DOHH2 (cell line): ENCODE measurements around the gene MYO18B.

Experiments used
- H3F3A ChIP-seq: fragments of 200-600 bp; sonication (generic), shearing (Covaris generic); 2 replicates; pipeline ENCODE4 v1.6.0; 2016; ENCODE audit warnings: antibody characterized with exemption, mild to moderate bottlenecking; ENCODE audit not compliant: control insufficient read depth, insufficient read depth
- H3K27ac ChIP-seq: fragments of 200-600 bp; sonication (generic); 2 replicates; pipeline ENCODE4 v1.5.1; 2014; ENCODE audit warnings: low read depth, mild to moderate bottlenecking, low read length, moderate library complexity
- H3K27me3 ChIP-seq: fragments of 200-600 bp; sonication (generic); 2 replicates; pipeline ENCODE4 v1.6.1; 2014; ENCODE audit warnings: mild to moderate bottlenecking, low read length, mixed read lengths; ENCODE audit not compliant: control insufficient read depth
- H3K36me3 ChIP-seq: fragments of 200-600 bp; sonication (generic); 2 replicates; pipeline ENCODE4 v1.6.1; 2014; ENCODE audit warnings: mild to moderate bottlenecking, low read length, moderate library complexity, mixed read lengths; ENCODE audit not compliant: control insufficient read depth
- H3K4me1 ChIP-seq: fragments of 200-600 bp; sonication (generic); 2 replicates; pipeline ENCODE4 v1.6.1; 2014; ENCODE audit warnings: mild to moderate bottlenecking, low read length, mixed read lengths; ENCODE audit not compliant: control insufficient read depth
- H3K4me2 ChIP-seq: fragments of 200-600 bp; sonication (generic); 2 replicates; pipeline ENCODE4 v1.6.0; 2014; ENCODE audit warnings: mild to moderate bottlenecking, low read length, moderate library complexity
- H3K4me3 ChIP-seq: fragments of 200-600 bp; sonication (generic); 2 replicates; pipeline ENCODE4 v1.5.1; 2014; ENCODE audit warnings: mild to moderate bottlenecking, low read length, mixed read lengths
- H3K79me2 ChIP-seq: fragments of 200-600 bp; sonication (generic); 2 replicates; pipeline ENCODE4 v1.6.1; 2014; ENCODE audit warnings: mild to moderate bottlenecking, low read length, mixed read lengths; ENCODE audit not compliant: control insufficient read depth
- H3K9me2 ChIP-seq: fragments of 200-600 bp; sonication (generic); replicated peaks from 2 replicates; pipeline ENCODE4 v1.6.1; 2014; ENCODE audit warnings: mild to moderate bottlenecking, low read length, mixed read lengths; ENCODE audit not compliant: control insufficient read depth
- H3K9me3 ChIP-seq: fragments of 200-600 bp; sonication (generic); 2 replicates; pipeline ENCODE4 v1.6.1; 2014; ENCODE audit warnings: antibody characterized with exemption, low read length, mixed read lengths; ENCODE audit not compliant: control insufficient read depth, insufficient read depth
- H4K20me1 ChIP-seq: fragments of 200-600 bp; sonication (generic); 2 replicates; pipeline ENCODE4 v1.6.0; 2014; ENCODE audit warnings: low read depth, mild to moderate bottlenecking, antibody characterized with exemption, low read length, moderate library complexity; ENCODE audit not compliant: control insufficient read depth, insufficient read depth
- CTCF ChIP-seq: fragments of 200-600 bp; sonication (generic); IDR thresholded peaks from one replicate; pipeline ENCODE4 v1.5.1; 2014; ENCODE audit warnings: antibody characterized with exemption, mild to moderate bottlenecking, low read depth, low read length; ENCODE audit not compliant: poor library complexity, severe bottlenecking
- EZH2phosphoT487 ChIP-seq: fragments of 200-600 bp; sonication (generic); IDR thresholded peaks from 2 replicates; pipeline ENCODE4 v1.6.1; 2017; ENCODE audit warnings: borderline replicate concordance, mild to moderate bottlenecking, antibody characterized with exemption, low read length, moderate library complexity, mixed read lengths

The MYO18B gene

GRCh38 chr22:25909614-25910387, 167.8 kb downstream of the MYO18B start:
- TF ChIP-seq CTCF (no peak), EZH2phosphoT487 (no peak)
- H3K27ac ChIP-seq: no peak overlapping the region

GRCh38 chr22:25911243-25911972, 169.4 kb downstream of the MYO18B start:
- no peak for TF ChIP-seq EZH2phosphoT487
- no peaks in the 10 kb centered on the region for H4K20me1 ChIP-seq
- no peaks in the 10 kb centered on the region; the same call in 1 of the 2 replicates for H3K9me3 ChIP-seq
- H3K4me2 ChIP-seq: no peak overlapping the region
- H3K4me1 ChIP-seq: no peaks in the 10 kb centered on the region
- H3K9me2 ChIP-seq: no peaks in the 10 kb centered on the region
- H3K4me3 ChIP-seq: no peak overlapping the region
- H3K27ac ChIP-seq: no peak overlapping the region
- peaks cover 8% of the 10 kb centered on the region; the same call in 1 of the 2 replicates for H3K27me3 ChIP-seq
- H3K79me2 ChIP-seq: no peaks in the 10 kb centered on the region
- H3F3A ChIP-seq: no peaks in the 10 kb centered on the region
- H3K36me3 ChIP-seq: no peaks in the 10 kb centered on the region

More at GRCh38 chr22:25909614-25910387, 167.8 kb downstream of the MYO18B start:
- Histone ChIP-seq H3K36me3 (no peaks in the 10 kb centered on the region), H3K4me1 (no peaks in the 10 kb centered on the region), H3K79me2 (no peaks in the 10 kb centered on the region), H3F3A (no peaks in the 10 kb centered on the region), H3K9me2 (no peaks in the 10 kb centered on the region), H3K27me3 (peaks cover 8% of the 10 kb centered on the region; the same call in 1 of the 2 replicates), H3K9me3 (no peaks in the 10 kb centered on the region; the same call in 1 of the 2 replicates), H3K4me2 (no peak overlapping the region), H4K20me1 (no peaks in the 10 kb centered on the region), H3K4me3 (no peak overlapping the region)

GRCh38 chr22:25919452-25919851, 177.5 kb downstream of the MYO18B start:
- Histone ChIP-seq H3K4me1 (no peaks in the 10 kb centered on the region), H3K9me3 (no peaks in the 10 kb centered on the region), H3K4me3 (no peak overlapping the region), H3K27me3 (peaks cover 14% of the 10 kb centered on the region), H3K79me2 (no peaks in the 10 kb centered on the region), H3K36me3 (no peaks in the 10 kb centered on the region), H3K9me2 (no peaks in the 10 kb centered on the region), H3K4me2 (no peak overlapping the region), H3K27ac (no peak overlapping the region), H4K20me1 (no peaks in the 10 kb centered on the region), H3F3A (no peaks in the 10 kb centered on the region)
- TF ChIP-seq CTCF (no peak), EZH2phosphoT487 (no peak)

GRCh38 chr22:25922141-25922540, 180.2 kb downstream of the MYO18B start:
- no peaks in the 10 kb centered on the region for H3K9me3 ChIP-seq
- no peaks in the 10 kb centered on the region for H3F3A ChIP-seq
- H3K4me2 ChIP-seq: no peak overlapping the region
- no peaks in the 10 kb centered on the region for H3K36me3 ChIP-seq
- TF ChIP-seq CTCF (no peak), EZH2phosphoT487 (no peak)
- H3K27me3 ChIP-seq: peaks cover 14% of the 10 kb centered on the region
- no peak overlapping the region for H3K27ac ChIP-seq
- no peaks in the 10 kb centered on the region for H3K9me2 ChIP-seq
- H3K4me3 ChIP-seq: no peak overlapping the region
- no peaks in the 10 kb centered on the region for H3K79me2 ChIP-seq
- H3K4me1 ChIP-seq: no peaks in the 10 kb centered on the region
- no peaks in the 10 kb centered on the region for H4K20me1 ChIP-seq
